DMS53 treated with DMSO at 0.1 percent for 48 hours (cell line): ENCODE results near the gene CACUL1.
"Not testable (repeated sequence)": the region's sequence is repeated elsewhere in the genome, so short reads cannot be mapped to it uniquely, and the experiment has no call there.

ENCODE experiments used
- DNase-seq: peaks from one replicate; lab custom pipeline; 2025; ENCODE audit not compliant: unreplicated experiment; lab: John Stamatoyannopoulos, UW

The CACUL1 gene

DNA sequence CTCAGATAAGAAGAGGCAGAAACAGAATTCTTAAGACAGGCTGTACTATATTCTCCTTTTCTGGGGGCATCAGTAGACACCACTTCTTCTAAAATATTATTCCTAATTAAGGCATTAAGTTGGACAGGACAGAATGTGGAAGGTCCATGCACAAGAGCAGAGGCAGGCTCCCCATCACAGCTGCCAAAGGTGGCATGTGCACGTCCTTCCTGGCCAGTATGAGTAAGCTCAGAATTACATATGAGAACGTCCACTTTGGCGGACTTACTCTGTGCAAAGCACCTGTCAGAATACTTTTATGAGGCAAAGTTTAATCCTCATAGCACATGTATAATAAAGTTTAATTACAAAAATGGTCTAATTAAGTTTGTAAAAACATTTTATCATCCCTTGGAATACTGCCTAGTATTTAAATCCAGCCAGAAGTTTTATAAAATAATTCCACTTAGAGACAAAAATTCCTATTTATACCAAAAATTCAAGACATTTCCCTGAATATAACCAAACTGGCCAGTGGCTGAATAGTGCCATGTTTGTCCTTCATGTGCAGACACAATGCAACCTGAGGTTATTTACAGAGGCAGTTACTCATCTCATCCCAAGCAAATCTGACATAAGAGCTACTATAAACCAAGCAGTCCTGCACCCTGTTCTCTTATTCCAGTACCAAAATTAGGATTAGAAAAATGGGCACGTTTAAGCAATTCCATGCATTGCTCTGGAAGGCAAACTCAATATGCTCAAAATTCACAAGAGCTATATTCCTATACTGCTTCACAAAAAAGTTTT is 65.5 kb downstream of the CACUL1 start:
- DNase-seq: no peak

DNA sequence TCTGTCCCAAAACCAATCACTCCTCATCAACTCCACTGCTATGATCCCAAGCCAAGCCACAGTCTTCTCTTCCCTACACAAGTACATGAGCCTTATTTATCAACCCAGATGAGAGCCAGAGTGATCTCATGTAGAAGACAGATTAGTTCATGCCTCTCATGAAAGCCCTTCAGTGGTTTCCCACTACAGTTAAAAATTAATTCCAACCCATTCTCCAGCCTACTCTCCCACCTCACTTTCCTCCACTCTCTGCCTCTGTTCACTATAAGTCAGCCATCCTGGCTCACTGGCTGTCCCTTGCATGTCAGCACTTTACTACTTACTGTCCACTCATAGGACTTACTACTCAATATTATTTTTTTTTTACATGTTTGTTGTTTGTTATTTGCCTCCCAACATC is 67.3 kb downstream of the CACUL1 start:
- DNase-seq: no peak

DNA sequence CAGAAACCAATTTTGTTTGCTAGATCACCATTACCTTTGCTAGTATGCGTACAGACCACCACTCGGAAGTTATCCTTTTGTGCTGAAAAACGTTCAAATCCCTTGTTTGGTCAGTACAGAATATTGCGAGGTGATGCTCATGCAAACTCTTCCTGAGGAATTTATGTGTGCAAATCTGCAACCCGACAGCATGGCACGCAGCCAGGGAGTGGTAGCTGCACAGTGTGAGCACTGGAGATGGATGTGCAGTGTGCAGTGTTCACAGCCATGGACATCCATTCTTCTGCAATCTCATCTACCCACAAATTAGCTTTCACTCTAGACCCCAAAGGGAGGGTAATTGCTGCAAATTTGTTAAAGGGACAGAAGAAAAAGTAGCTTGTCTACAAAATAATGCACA is 72.2 kb downstream of the CACUL1 start:
- DNase-seq: no peak

DNA sequence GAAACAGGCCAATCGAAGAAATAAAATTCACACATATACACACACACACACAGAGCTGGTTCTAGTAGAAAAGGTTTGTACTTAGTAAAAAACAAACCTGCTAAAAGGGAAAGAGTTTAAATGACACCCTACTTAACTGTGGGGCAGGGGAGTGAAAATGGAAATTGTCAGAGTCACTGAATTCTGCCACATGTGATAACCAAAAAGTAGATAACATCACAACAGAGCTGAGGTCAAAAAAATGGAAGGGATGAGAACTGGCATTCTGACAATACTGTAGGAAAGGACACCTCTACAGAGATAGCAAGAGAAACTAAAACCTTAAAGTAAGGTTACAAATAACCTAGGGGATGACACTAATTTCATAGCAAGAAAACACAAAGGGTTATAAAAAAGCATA is 74.6 kb downstream of the CACUL1 start:
- no peak for DNase-seq

DNA sequence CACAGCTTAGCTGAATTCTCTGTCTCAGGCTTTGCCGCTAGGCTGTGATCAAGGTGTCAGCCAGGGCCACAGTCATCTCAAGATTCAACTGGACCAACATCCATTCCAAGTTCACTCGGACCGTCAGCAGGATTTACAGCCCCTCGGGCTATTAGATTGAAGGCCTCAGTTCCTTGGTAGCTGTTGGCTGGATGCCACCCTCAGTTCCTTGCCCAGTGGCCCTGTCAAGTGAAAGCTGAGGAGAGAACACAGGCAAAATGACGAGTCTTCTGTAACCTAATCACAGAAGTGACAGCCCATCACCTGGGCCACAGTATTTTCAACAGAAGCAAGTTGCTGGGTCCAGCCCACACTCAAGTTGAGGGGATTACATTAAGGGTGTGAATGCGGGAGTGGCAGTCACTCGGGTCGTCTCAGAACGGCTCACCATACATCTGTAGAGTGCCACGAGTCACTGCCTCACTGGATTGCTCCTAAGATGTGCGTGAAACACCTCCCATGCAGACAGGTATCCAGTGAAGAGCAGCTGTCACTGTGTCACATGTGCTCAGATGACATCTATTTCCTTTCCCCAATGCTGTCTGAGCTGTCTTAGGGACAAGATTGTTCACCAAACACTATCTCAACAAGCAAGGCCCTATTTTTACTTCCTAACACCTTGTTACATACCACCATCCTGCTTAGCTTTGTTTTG is 80.4 kb downstream of the CACUL1 start:
- no peak for DNase-seq

DNA sequence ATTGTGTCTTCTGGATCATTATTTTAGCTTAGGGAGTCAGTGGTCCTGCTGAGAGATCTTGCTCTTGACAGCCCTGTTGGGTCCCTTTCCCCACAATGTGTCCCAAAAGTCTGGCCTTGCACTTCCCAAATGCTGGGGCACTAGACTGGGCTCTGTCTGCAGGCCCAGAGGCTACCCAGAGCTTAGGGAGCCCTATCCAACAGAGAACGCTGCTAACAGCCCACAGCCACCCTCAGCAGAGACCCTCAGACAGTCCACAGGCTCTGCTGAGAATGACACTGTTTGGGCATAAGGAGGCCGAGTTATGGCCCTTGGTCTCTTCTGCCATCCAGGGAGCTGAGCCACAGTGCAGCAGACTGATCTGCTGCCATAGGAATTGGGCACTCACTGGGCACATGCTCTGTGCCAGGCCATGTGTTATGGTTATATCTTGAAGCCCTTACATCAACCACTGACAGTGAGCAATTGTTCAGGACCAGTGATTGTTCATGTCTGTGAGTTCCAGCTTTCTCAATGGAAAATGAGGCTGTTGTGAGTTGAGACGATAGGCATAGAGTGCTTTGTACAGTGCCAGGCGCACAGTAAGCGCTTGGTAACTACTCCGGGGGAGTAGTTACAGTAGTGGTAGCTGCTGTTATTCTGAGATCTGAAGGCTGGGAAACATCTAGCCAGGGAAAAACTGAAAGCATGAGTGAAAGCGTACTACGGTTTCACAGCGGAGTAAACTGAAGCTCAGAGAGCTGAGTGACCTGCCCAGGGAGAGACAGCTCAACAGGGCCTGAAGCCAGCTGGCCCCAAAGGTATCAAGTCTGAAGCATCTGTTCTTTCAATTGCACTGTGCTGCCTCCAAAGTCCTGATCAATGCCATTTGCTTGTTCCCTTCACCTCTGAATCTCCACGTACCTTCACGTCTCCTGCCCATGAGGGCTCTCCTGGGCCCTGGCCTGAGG is 81.7 kb downstream of the CACUL1 start:
- DNase-seq: no peak

DNA sequence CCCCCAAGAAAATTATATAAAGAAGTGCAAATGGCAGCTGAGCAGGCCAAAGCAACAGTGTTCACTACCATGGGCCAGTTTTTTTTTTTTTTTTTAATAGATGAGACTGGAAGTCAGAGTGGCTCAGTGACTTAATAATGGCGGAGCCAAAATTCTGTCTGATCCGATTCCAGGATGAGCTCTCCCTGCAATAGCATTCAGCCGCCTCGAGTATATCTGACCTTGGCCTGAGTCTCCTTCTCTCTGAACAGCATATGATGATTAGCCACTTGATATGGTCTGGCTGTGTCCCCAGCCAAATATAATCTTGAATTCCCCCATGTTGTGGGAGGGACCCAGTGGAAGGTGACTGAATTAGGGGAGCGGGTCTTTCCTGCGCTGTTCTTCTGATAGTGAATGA is 82.6 kb downstream of the CACUL1 start:
- DNase-seq: no peak

DNA sequence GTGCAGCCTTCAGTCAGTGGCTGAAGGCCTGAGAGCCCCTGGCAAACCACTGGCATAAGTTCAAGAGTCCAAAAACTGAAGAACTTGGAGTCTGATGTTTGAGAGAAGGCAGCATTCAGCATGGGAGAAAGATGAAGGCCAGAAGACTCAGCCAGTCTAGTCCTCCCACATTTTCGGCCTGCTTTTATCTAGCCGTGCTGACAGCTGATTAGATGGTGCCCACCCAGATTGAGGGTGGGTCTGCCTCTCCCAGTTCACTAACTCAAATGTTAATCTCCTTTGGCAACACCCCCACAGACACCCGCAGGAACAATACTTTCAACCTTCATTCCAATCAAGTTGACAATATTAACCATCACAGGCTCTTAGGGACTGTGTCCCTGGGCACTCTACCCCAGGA is 83.5 kb downstream of the CACUL1 start:
- DNase-seq: not testable (repeated sequence)

DNA sequence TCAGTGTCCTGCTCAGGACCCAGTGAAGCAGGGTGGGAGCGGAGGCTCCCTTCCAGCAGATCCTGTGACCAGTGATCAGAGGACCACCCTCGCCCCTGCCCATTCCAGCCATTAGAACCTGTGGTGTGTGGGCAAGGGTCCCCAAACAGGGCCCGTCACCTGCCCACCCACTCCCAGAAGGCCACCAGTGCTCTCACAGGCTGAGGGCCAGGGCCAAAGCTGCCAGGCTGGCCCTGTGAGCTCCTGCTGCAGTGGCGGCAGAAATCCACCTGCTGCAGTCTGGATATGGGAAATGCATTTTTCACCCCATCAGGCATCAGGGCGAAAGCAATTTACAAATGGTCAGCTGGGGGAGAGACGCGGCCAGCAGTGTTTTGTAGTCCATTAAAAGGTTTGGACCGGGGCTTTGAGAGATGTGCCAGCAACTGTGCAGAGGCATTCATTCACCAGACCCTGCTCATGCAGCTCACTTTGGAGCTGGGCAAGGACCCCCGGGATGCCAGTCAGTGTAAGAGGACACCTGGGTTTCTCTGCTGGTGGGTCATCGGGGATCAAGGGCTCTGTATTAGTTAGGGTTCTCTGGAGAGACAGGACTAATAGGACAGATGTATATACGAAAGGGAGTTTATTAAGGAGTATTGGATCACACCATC is 84.2 kb downstream of the CACUL1 start:
- DNase-seq: no peak

DNA sequence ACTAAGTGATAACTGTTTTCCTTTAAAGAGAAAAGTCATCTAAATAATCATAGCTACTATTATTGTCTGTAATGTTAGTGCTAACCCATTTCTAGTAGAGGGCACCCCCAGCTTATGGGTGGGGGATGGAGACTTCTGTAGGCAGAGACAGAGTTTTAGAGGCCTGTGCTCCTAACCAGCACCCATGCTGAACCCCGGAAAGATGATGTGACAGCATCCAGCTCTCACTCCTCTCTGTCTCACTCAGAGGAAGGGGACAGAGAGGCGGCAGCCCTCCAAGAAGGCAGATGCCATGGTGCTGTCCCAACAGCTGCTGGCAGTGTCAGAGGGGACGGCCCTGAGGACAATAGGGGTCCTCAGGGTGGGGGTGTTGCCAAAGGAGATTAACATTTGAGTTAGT is 84.9 kb downstream of the CACUL1 start:
- DNase-seq: no peak

DNA sequence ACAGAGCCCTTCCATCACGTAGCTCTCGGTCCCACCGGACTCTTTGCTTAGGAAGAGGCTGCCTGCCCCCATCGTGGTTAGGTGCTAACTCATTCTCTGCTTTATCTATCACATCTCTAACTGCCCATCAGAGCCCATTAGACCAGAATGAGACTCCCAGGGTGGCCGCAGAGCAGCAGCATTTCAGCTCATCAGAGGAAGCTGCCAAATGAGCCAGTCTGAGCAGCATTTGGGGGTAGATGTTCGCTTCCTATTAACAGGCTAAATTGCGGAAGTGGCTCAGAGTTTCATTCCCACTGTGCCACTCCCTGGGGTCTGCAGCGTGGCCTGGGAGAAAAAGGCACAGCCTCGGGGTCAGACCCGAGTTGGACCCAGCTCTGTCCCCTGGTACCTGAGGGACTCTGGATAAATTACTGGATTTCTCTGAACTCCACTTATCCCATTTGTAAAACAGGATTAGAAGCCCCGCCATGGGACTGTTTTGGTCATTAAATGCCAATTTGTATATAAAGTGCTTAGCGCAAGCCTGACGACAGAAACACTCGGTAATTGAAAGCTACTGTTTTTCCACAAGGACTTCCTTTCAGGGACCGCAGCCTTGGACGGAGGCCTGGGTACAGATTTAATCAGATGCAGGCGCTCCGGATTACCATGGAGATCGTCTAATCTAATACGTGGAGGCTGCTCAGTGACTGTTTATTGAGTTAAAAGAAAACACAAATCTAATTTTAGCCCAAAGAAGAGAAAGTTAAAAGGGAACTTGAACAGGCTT is 85.6 kb downstream of the CACUL1 start:
- no peak for DNase-seq

DNA sequence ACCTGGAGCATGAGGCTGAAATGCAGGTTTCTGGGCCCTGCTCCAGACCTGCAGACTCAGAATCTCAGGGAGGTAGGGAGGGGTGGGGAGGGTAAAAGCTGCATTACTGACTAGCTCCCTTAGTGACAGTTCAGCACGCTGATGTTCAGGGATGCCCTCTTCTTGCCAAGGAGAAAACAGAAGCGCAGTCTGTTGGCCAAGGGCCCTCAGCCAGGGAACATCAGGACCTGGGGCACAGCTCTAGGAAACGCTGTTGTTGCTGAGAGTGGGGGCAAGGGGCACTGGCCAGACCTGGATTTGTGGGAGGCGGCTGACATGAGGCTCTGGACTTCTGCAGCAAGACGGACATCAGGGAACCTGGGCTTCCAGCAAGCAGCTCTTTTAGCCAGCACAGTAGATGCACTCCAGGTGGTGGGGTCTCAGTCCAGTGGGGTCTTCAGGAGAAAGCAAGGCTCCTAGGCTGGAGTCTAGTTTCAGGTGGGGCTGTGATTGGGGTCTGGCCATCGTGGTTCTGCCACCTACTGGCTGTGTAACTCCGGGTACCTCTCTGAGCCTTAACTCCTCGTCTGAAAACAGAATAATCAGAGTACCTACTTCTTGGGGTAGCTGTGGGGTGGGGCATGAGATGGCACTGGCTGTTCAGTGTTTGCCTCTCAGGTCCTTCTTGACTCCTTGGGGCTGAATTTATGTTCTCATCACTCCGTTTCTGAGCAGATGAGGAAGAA is 86.4 kb downstream of the CACUL1 start:
- DNase-seq: no peak

DNA sequence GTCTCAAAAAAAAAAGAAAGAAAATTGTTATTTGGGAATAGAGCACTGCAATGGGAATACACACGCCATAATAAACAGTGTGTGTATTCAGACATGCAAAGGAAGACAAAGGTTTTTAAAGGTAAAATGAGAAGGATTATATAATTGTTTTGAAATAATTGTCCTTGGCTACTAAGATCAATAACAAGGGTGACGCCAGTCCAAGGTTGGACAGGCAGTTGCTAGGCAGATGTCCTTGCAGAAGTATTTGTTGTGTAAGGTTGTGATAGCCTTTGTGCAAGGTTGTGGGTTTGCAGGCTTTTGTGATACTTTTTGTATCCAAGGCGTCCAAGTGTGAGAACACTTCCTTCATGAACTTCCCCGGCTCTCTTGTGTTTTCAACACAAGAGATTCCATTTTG is 87.0 kb downstream of the CACUL1 start:
- no peak for DNase-seq

DNA sequence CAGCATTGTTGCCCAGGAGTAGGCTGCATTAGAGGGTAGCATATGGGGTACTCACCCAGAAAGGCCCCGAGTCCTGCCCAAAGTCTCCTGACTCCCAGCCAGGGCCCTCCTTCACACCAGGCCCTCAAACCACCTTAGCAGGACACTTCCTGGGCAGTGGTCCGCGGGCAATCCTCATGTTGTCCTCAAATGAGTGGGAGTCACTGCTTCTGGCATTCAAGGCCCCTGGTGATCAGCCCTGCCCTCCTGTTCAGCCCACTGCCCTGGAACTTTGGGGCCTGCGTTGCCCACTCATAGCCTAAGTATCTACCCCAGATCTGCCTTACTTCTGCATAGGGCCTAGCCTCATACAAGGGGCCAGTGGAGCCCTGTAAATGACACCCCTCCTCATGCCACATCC is 88.4 kb downstream of the CACUL1 start:
- DNase-seq: no peak

DNA sequence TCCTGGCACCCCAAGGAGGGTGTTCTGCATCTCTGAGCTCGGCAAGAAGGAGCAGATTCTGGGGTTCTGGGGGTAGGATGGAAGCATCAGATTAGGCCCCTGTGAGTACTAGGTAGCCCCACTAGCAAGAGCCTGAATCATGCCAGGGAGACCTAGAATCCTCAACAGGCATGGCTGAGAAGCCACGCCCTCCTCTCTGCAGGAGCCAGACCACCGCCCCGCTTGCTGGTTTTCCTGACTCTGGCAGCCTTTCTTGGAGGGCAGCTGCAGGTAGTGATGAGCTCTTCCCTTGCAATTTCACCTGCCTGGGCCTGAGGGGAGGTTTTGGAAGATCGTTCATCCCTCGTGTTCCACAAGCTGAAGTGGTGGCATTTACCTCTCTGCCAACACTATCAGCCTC is 90.4 kb downstream of the CACUL1 start:
- no peak for DNase-seq

DNA sequence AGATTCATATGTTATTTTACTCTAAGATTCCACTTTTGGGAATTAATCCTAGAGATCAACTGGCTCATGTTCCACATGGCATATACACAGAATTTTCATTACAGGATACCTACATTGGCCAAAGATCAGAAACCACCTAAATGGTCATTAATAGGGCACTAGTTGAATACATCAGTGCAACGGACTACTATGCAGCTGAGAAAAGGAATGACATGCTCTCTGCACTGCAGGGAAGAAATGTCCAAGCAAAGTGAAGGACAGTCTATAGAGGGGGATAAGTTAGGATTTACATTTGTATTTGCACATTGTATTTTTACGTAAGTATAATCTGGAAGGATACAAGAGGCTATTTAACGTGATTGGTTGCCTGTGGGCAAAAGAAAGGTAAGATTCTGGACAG is 91.6 kb downstream of the CACUL1 start:
- no peak for DNase-seq

DNA sequence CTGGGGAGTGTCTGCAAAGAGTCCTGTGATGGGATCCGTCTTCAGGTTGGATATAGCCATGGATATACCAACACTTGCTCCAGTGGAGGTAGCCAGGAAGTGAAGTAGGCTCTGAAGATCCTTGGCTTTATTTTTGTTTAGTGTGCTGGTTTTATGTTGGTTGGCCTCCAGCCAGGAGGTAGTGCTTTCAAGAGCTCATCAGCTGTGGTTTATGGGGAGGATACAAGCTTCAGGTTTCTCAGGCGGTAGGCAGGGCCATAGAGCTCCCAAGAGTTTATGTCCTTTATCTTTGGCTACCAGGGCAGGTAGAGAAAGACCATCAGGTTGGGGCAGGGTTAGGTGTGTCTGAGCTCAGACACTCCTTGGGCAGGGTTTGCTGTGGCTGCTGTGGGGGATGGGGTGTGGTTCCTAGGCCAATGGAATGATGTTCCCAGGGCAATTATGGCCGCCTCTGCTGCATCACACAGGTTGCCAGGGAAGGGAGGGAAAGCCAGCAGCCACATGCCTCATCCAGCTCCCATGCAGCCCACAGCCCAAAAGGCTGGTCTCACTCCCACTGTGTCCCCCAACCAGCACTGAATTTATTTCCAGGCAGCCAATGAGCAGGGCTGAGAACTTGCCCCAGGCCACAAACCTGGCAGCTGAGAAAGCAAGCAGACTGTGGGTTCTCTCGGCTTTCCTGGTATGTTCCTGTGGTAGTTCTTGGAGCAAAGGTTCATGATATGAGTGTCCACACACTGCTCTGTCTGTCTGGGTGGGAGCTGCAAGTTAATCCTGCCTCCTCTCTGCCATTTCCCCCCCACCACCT is 92.3 kb downstream of the CACUL1 start:
- DNase-seq: no peak

DNA sequence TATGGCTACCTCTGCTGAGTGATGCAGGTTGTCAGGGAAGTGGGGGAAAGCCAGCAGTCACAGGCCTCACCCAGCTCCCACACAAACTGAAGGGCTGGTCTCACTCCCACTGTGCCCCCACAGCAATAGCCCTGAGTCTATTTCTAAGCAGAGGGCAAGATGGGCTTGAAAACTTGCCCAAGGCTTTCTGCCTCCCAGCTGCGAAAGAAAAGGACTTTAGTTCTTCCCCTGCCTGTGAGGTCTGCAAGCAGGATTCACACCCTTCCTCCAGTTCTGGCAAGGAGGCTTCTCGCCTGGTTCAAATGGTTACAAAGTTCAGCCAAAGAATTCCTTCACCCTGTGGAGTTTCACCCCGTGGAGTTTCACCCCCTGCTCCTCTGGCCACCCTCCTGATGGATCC is 96.0 kb downstream of the CACUL1 start:
- no peak for DNase-seq

DNA sequence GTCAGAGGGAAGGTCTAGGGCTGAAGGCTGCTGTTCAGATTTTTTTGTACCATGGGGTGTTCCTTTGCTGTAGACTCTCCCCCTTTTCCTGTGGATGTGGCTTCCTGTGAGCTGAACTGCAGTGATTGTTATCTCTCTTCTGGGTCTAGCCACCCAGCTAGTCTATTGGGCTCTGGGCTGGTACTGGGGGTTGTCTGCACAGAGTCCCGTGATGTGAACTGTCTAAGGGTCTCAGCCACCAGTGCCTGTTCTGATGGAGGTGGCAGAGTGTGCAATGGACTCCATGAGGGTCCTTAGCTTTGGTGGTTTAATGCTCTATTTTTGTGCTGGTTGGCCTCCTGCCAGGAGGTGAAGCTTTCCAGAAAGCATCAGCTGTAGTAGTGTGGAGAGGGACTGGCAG is 96.6 kb downstream of the CACUL1 start:
- not testable (repeated sequence) for DNase-seq
